ENCODE data around the gene GTPBP3. TPM values are rescaled to one million over a fixed set of nuclear protein-coding genes. Genes with fewer than 3 reads are reported as not detected.
A peak's percentile ranks its signal among the peaks of the same experiment; 100 is the strongest.

The GTPBP3 gene
- total RNA-seq, 1 donor from 2014 or later: 10.6 TPM

GRCh38 chr19:17309198-17309964 lies 28.0 kb upstream of the GTPBP3 start, which contains the start of gene DDA1:
Gene DDA1, plus strand, starts transcription at chr19:17309563. Its CDS starts 92 bp downstream, at chr19:17309655.
- peak; percentile 100 for DNase-seq

GRCh38 chr19:17309965-17310461 lies 27.3 kb upstream of the GTPBP3 start:
- no peak for DNase-seq

DNA sequence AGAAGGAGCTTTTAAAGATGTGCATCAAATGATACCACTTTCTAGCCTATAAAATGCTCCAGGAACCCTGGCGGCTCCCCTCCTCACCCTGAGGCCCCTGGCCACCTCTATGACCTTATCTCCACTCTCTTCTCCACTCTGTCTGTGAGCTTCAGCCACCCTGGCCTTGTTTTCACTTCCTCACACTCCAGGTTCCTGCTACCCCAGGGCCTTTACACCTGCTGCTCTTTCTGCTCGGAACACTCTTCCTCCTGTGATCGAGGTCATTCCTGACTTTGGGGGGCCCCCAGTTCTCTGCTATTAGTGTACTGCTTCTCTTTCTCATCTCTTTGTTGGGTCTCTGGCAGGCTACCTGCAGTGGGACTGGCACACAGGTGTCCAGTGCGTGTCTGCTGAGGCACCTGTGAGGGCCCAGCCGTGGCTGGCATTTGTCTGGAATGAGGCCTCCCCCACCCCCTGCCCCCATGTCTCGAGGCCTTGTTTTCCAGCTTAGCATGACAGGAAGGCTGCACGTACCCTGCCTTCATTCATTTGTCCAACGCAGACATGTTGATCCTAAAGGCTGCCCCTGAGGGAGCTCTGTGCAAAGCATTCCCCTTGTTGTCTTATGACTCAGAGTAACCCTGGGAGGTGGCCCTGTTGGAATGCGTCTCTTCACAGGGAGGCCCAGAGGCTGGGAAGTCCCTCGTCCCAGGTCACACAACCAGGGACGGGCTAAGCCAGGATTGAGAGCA lies 25.7 kb upstream of the GTPBP3 start:
- DNase-seq: no peak

GRCh38 chr19:17312189-17313113 lies 24.9 kb upstream of the GTPBP3 start:
- DNase-seq: no peak

DNA sequence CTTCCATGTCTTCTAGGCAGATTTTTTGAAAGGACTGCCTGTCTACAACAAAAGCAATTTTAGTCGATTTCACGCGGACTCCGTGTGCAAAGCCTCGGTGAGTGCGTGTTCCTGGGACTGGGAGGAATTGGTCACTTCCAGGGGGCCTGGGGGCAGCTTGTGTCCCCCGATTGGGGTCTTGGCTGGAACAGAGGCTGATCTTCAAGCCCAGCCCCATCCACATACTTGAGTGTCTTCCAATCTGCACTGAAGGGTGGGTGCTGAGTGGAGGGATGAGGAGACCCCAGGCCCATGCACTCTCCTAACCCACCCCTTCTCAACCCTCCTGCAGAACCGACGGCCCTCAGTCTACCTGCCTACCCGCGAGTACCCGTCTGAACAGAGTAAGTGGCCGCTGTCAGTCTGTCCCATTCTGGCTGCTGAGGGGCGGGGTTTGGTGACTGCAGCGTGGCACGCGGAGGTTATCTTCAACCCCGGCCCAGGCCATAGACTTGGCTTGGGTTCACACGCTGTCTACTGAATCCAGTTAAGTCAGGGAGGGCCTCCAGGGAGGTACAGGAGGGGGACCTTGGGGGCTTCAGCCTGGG lies 23.3 kb upstream of the GTPBP3 start:
- no peak for DNase-seq

GRCh38 chr19:17318966-17319365 lies 18.4 kb upstream of the GTPBP3 start:
- no peak for DNase-seq

GRCh38 chr19:17319473-17320238 lies 17.7 kb upstream of the GTPBP3 start:
- no peak for DNase-seq

- no peak for DNase-seq
These were observed 16.9 kb upstream of the GTPBP3 start for GRCh38 chr19:17320435-17320834.

DNA sequence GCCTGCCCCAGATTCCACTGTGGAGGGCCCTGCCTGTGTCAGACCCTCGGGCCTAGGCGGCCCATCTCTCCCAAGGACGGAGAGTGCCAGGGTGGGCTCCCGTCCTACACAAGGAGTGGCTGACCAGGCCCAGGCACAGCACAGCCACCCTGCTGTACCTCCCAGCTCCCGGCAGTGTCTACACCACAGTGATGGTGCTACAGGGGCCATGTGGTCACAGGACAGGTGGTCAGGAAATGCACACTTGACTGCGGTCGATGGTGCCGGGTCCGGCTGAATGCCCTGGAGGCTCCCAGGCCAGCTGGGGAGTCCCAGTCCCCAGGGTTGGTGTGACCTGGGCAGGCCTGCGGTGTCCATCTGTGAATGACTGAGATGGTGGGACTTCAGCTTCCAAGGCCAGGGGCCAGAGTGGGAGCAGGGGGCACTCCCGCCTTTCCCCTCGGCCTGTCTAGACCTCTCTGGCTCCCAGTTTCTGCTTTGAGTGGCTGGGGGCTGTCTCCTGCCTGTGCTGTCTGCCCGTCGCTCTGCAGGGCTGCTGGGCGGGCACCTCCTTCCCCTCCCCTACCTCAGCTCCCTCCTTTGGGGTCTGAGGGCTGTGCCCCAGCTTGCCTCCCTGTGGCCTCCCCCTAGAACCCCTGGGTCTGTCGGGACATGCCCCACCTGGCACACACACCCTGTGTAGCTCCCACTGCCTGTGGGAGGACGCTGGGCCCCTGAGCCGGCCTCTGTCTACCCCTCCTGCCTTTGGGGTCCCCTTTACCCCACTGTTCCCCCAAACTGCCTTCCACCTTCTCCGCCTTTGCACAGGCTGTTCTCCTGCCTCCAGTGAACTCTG lies 15.5 kb upstream of the GTPBP3 start:
- no peak for DNase-seq

GRCh38 chr19:17322854-17323253 lies 14.5 kb upstream of the GTPBP3 start:
- DNase-seq: no peak

DNA sequence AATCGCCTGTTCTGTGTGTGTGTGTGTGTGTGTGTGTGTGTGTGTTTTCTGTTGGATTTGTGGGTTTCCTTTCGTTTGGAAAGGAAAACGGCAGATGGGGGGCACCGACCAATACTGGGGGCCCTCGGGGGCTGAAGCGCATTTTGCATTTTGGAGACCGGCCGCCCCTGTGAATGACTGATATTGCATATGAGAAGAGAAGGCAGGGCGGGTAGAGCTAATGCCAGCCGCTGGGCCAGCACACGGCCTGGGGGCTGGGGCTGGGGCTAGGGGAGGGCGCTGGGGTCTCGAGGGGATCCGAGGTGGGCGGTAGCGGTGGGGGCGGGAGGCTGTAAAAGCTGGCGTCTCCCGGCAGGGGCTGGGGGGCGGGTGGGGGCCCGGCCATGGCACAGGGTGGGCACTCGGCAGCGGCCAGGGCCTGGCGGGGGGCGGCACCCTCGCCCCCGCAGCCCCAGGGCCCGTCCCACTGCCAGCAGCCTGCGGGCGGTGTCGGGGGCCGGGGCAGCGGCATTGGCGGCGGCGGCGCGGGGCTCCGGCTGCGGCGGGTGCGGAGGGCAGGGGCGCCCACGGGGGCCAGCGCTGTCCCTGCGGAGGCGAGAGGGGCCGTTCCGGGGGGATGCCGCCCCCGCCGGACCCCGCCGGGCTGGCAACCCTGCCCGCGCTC lies 13.9 kb upstream of the GTPBP3 start:
- DNase-seq: no peak

DNA sequence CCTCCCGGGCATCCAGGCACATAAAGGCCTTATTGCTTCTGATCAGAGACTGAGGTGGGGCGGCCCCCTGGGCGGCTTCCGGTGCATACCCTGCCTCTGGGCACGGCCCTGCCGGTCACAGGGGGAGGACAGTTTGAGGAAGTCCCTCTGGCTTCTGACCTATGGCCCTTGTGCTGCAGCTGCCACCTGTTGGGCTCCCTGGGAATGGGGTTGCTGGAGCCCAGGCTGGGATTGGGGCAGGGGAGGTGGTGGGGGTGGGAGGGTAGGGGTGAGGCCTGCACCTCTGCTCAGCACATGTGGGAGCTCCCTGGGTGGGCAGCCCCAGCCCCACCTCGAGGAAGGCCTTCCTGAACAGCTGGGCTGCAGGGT lies 13.4 kb upstream of the GTPBP3 start:
- DNase-seq: no peak

GRCh38 chr19:17324357-17325114 lies 12.8 kb upstream of the GTPBP3 start:
- DNase-seq: no peak

DNA sequence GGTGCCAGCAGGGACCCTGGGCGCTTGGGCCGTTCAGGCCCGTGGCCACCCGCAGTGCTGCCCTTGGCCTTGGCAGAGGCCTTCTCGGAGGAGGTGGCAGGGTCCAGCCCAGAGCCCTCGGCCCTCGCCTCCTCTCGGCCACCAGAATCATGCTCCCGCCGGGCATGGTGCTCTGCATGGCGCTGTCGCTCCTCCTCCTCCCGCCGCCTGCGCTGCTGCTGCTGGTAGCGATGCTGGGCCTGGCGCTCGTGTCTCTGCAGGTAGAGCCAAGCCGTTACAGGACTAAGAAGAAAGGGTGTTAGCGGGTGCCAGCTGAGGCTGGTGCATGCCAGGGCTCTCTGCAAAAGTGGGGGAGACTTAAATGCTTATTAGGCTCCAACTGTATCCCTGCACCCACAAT lies 12.2 kb upstream of the GTPBP3 start:
- no peak for DNase-seq

GRCh38 chr19:17325881-17326594 lies 11.3 kb upstream of the GTPBP3 start:
- DNase-seq: no peak

- no peak for DNase-seq
These were observed 10.8 kb upstream of the GTPBP3 start for GRCh38 chr19:17326595-17326966.

- no peak for DNase-seq
These were observed 10.2 kb upstream of the GTPBP3 start for GRCh38 chr19:17327068-17327653.
